Measurements from ENCODE around the gene ANGEL2.
"Not testable (repeated sequence)": the region's sequence is repeated elsewhere in the genome, so short reads cannot be mapped to it uniquely, and the experiment has no call there.

The ANGEL2 gene

GRCh38 chr1:213017447-213018273 lies 2.0 kb upstream of the ANGEL2 start:
- DNase-seq = no peak

GRCh38 chr1:213014642-213015041 lies 1.0 kb downstream of the ANGEL2 start:
- peak in 1 of 2 experiments; percentile 16 for DNase-seq

- DNase-seq = no peak
Observed at GRCh38 chr1:213008564-213008963, 7.1 kb downstream of the ANGEL2 start.

GRCh38 chr1:213003256-213003655 lies 12.4 kb downstream of the ANGEL2 start:
- peak in 1 of 2 experiments; percentile 22 for DNase-seq

- no peak for DNase-seq
Observed at GRCh38 chr1:212994926-212995325, 20.7 kb downstream of the ANGEL2 start.

GRCh38 chr1:212993960-212994359 lies 21.7 kb downstream of the ANGEL2 start:
- DNase-seq = not testable (repeated sequence)

- no peak for DNase-seq
Observed at GRCh38 chr1:212990276-212990675, 25.4 kb downstream of the ANGEL2 start.

- no peak for DNase-seq
Observed at GRCh38 chr1:212987702-212988322, 27.9 kb downstream of the ANGEL2 start.

- DNase-seq = no peak
Observed at GRCh38 chr1:212986551-212986950, 29.1 kb downstream of the ANGEL2 start.

- no peak for DNase-seq
Observed at GRCh38 chr1:212984522-212985291, 31.0 kb downstream of the ANGEL2 start.

GRCh38 chr1:212983482-212983881 lies 32.2 kb downstream of the ANGEL2 start:
- DNase-seq = no peak

- DNase-seq = no peak
Observed at GRCh38 chr1:212982430-212983152, 33.1 kb downstream of the ANGEL2 start.

- no peak for DNase-seq
Observed at GRCh38 chr1:212981571-212982328, 33.9 kb downstream of the ANGEL2 start.

GRCh38 chr1:212981025-212981495 lies 34.6 kb downstream of the ANGEL2 start:
- no peak for DNase-seq

GRCh38 chr1:212980123-212980785 lies 35.4 kb downstream of the ANGEL2 start:
- DNase-seq = peak in 1 of 2 experiments; percentile 15

GRCh38 chr1:212979340-212980122 lies 36.1 kb downstream of the ANGEL2 start:
- peak; percentile 44 to 66 for DNase-seq

GRCh38 chr1:212977781-212978645 lies 37.7 kb downstream of the ANGEL2 start:
- DNase-seq = peak in 1 of 2 experiments; percentile 25

- DNase-seq = no peak
Observed at GRCh38 chr1:212976586-212976985, 39.1 kb downstream of the ANGEL2 start.

Data from activated CD4-positive, alpha-beta T cell treated with anti-CD3 and anti-CD28 coated beads, Interleukin-2, amount 50 U/mL, for 48 hours (primary cell).